Upper lobe of left lung (tissue), 4 donors: ENCODE measurements around the gene SLC25A21.

Experiments
- EP300 ChIP-seq, 4 donors: sonication (generic); formaldehyde crosslinking; IDR thresholded peaks; one replicate each; pipeline ENCODE4 v1.5.1; 2017; ENCODE audit warnings: antibody characterized with exemption in 4 of 4, control low read depth in 2 of 4
- POLR2A ChIP-seq, 4 donors: fragments of 450-650 bp; IDR thresholded peaks; one replicate each; pipeline ENCODE4 v1.5.1; 2016 to 2017; ENCODE audit warnings: antibody characterized with exemption in 4 of 4, mild to moderate bottlenecking in 2 of 4
- TF ChIP-seq, protein P1 (sequence below), 6 experiments: fragments of 450-650 bp in 4 of 6; fragments of 200-600 bp in 2 of 6; sonication (generic) in 2 of 6; IDR thresholded peaks; one replicate each; pipeline ENCODE4 v1.5.1; 2016 to 2019; ENCODE audit warnings: antibody characterized with exemption in 6 of 6

DNA sequence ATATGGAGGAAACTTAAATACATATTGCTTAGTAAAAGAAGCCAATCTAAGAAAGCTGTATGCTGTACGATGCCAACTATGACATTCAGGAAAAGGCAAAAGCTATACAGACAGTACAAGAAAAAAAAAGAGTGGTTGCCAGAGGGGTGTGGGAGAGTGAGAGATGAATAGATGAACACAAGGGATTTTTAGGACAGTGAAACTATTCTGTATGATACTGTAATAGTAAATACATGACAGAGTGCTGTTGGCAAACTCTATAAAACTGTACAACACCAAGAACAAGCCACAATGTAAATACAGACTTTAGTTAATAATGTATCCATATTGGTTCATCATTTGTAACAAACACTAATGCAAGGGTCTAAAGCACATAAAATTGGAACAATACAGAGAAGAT lies 14.5 kb upstream of the SLC25A21 start:
- TF ChIP-seq POLR2A (IDR thresholded peaks at IDR 0.05) (no peak), EP300 (IDR thresholded peaks at IDR 0.05) (no peak)
- TF ChIP-seq, protein P1, sequence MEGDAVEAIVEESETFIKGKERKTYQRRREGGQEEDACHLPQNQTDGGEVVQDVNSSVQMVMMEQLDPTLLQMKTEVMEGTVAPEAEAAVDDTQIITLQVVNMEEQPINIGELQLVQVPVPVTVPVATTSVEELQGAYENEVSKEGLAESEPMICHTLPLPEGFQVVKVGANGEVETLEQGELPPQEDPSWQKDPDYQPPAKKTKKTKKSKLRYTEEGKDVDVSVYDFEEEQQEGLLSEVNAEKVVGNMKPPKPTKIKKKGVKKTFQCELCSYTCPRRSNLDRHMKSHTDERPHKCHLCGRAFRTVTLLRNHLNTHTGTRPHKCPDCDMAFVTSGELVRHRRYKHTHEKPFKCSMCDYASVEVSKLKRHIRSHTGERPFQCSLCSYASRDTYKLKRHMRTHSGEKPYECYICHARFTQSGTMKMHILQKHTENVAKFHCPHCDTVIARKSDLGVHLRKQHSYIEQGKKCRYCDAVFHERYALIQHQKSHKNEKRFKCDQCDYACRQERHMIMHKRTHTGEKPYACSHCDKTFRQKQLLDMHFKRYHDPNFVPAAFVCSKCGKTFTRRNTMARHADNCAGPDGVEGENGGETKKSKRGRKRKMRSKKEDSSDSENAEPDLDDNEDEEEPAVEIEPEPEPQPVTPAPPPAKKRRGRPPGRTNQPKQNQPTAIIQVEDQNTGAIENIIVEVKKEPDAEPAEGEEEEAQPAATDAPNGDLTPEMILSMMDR (IDR thresholded peaks at IDR 0.05): no peak
